Measurements from ENCODE around the gene IMPA2.
"Not testable (repeated sequence)": the region's sequence is repeated elsewhere in the genome, so short reads cannot be mapped to it uniquely, and the experiment has no call there.

IMPA2 gene

DNA sequence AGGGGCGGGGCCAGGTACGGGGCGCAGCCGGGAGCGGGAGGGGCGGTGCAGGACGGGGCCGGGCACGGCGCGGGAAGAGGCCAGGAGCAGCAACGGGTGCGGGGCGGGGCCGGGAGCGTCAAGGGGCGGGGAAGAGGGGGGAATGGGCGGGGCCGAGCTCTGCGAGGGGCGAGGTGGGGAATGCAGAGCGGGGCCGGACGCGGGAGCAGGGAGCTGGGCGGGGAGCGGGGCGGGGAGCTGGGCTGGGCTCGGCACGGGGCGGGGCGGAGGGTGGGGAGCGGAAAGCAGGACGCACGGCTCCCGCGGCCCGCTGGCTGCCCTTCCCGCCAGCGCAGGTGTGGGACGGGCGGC, at the start of gene IMPA2:
TSS of gene IMPA2 (plus strand) at position 316 of the 351 bp plus-strand sequence. CDS start 163 bp downstream, outside the sequence.
- DNase-seq = peak; percentile 90

DNA sequence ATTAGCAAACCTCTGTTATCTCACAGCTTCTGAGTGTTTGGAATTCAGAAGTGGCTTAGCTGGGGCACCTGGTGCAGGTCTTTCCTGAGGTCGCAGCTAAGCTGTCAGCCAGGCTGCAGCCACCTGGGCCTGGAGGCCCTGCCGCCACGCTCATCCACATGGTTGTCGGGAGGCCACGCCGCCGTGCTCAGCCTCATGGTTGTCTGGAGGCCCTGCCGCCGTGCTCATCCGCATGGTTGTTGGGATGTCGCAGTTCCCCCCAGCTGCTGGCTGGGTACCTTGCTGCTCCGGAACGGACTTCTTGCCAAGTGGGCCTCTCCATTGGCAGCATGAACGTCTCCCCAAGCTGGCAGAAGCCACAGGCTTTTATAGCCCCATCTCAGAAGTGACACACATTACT, 48.9 kb upstream of the IMPA2 start:
- DNase-seq = no peak

DNA sequence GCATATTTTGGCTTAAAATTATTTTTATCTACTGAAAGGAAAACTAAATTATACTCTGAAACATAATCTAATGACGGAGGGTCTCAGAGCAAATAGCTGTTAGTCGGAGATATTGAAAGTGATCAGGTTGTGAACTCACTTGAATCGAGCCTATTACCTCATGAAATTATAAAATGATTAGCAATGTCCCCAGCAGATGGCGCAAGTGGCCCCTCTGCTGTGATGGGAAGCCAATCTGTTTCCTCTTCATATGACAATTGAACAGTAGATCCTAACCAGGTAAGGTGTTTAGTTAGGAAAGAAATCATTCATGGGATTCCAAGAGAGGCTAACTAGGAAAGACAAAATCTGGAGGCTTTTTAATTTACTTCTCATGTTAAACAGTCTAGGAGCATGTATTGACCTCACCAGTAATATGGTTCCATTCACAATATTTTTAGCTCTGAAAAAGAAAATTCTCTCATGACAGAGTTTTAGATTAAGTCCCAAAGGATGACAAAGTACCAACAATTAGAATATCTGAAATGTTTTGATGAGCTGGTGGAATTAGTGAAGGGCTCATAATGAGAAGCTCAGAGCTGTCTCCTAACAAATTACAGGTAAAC, 43.3 kb upstream of the IMPA2 start:
- DNase-seq = no peak

DNA sequence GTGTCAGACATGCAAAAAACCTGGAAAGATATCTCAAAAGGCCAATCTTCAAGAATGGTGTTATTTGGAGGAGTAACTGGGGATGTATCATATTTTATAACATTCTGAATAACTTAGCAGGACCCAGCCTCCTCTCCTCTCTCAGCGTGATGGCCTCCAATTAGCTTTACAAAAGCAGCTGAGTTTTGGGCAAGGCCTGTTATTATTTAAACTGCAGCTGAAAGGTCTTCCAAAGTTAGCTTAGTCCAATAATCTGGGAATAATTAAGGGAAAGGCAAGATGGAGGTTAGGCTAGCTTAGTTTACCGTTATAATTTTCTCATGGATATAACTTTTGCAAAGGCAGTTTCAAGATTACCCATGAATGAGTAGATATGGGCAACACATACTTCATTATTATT, 40.4 kb upstream of the IMPA2 start:
- DNase-seq = no peak

DNA sequence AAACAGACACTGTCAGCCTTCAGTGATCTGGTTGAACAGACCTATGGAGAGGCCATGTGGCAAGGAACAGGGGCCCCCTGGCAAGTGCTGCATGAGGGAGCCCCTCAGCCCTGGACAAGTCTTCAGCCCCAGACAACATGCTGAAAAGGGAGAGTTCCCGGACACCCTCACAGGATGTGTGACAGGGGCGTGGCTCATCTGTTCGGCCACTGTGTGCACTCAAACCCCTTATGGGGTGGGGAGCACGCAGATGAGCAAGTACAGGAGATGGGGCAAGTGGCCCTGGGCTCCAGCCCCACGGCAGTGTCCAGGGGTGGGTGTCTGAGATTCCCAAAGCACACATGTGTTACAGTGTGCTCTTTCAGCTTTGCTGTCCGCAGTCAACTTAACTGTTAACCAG, 37.8 kb upstream of the IMPA2 start:
- no peak for DNase-seq

DNA sequence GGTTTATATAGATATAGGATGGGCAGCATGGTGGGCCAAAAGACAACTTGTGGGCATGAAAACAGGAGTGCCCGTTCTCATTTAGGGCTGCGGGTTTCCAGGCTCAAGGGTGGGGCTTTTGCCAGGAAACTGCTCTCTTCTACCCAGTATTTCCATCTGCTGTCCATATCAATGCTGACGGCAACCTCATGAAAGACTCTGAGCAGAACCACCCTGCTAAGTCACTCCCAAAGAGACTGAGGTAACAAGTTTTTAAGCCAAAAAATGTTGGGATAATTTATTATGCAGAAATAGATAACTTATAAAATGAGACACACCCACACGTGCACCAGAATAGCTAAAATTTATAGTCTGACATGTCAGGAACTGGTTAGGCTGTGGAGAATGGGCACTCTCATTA, 37.1 kb upstream of the IMPA2 start:
- no peak for DNase-seq

DNA sequence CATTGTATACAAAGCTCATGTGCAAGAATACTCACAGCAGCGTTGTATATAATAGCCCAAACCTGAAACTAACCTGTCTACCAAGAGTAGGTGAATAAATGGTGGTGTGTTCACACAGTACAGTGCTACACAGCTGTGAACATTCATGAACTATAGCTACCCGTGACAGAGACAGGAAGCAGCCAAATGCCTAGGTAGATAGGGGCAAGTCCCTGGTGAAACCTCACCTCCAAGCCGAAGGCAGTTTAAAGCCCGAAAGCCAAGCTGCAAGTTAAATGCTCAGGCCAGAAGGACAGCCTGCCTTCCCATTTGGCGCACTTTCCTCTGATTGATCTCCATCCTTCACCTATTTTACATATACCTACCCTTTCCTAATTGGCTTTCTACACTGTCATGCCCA, 36.5 kb upstream of the IMPA2 start:
- DNase-seq = no peak

DNA sequence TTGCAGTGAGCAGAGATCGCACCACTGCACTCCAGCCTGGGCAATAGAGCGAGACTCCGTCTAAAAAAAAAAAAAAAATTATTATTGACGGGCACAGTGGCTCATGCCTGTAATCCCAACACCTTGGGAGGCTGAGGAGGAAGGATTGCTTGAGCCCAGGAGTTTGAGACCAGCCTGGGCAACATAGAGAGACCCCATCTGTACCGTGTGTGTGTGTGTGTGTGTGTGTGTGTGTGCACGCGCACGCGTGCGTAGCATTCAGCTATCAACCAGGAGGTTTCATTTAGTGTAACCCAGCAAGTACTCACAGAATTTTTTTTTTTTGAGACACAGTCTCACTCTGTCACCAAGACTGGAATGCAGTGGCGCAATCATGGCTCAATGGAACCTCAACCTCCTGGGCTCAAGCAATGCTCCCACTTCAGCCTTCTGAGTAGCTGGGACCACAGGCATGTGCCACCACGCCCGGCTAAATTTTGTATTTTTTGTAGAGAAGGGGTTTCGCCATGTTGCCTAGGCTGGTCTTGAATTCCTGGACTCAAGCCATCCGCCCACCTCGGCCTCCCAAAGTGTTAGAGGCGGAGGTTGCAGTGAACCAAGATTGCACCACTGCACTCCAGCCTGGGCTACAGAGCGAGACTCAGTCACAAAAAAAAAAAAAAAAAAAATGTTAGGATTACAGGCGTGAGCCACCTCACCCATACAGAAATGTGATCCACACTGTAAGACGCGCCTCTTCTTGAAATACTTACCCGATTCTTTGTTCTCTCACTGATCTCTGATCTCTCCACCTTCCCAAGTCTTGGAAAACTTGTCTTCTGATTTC, 35.3 kb upstream of the IMPA2 start:
- not testable (repeated sequence) for DNase-seq

DNA sequence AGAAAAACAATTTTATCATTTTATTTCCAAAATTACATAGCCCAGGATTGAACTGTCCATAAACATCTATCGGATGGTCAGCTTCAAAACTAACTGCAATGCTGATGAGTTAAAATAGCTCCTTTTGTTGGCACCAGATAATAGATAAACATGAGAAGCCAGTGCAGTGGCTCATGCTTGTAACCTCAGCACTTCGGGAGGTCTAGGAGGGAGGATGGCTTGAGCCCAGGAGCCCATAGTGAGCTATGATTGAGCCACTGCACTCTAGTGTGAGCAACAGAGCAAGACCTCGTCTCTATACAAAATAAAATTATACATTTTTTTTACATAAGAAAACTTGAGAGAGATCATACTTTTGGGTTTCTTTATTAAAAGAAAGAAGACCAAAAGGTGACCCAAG, 34.6 kb upstream of the IMPA2 start:
- no peak for DNase-seq

DNA sequence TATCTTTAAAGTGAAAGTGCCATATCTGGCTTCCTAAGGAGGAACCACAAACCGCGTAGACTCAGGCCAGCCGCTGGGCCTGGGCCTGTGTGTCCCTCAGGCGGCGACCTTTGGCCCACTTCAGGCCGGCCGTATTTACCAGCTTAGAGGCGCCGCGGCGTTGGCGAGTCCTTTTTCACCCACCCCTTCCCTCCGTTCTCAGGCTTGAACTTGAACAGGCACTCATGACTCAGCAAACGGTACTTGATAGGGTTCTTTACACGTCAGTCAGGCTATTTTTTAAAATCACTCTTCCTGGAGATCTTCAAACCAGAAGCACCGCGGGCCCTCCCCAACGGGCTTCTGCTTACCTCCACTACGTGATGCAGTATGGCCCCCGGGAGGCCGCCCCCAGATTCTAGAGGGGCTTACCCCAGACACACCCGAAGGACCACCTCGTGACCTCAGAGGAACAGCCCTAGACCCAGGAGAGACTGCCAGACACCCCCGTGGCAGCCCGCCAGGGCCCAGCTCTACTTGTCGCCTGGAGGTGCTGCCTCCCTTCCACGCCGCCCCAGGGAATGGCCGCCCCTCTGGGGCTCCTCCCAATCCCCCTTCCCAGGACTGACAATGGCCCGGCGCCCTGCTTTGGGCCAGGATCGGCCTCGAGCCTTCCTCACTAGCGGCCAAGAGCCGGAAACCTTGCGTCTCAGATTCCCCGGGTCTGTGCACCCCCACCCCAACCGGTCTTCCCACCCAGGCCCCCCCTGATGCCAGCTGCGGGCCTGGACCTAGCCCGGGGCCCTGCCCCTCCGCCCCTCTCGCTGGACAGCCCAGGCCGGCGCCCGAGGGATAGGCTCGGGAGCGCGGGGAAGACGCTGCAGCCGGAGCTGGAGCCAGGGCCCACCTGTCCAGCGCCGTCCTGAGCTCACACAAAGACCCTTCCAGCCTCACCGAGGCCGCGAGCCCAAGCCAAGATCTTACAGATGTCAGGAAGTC, 33.8 kb upstream of the IMPA2 start:
- DNase-seq = peak; percentile 50

DNA sequence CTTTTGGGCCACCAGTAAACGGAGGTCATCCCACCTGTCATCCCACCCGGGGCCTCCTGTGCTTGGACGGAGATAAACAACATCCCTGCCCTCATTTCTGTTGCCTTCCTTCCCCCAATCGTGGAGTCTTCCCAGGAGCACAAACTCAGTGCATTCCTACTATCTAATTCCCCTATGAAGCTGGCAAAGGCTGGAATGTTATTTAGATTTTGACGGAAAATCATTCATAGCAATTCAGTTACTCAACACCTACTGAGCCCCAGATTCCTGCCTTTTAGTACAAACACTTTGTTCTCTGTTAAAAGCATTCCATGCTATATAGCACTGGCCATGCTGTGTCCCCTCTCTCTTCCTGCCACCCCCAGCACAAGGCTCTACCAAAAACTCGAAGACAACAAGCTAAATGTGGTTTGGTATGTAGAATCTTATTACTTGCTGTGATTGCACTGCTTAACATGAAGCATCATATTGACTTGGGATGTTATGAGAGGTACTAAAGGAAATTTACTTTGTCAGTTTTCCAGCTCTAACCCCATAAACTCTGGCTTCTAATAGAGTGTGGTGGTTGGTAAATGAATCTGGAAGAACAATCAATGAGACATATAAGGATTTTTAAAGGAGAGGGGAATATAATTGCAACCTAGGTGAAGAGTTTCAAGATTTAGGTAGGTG, 32.3 kb upstream of the IMPA2 start:
- no peak for DNase-seq

DNA sequence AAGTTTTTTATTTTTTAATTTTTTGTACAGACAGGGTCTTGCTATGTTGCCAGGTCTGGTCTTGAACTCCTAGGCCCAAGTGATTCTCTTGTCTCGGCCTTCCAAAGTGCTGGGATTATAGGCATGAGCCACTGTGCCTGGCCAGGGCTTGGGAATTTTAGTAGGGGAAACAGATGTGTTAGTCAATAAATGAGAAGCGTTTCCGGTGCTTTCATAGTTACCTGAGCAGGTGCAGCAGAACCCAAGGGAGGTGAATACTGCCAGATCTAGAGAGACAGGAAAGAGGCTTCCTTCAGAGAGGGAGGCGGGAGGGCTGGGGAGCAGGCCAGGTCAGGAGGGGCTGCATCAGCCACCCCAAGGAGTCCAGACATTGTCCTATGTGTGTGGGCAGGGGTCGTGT, 30.5 kb upstream of the IMPA2 start:
- no peak for DNase-seq

DNA sequence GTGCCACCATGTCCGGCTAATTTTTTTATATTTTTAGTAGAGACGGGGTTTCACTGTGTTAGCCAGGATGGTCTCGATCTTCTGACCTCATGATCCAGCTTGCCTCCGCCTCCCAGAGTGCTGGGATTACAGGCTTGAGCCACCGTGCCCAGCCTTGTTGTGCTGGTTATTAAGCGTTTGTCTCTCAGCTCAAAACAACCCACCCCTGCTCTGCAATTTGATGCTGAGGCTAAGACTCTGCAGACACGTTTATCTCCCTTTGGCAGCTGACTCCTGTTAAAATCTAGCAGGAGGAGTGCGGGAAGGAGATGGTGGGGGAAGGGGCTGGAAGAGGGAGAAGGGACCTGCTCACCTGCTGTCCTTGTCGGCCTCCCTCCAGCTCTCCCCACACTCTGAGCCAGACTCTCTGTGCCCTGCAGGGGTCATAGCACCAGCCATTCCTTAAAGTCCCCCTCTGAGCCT, 29.9 kb upstream of the IMPA2 start:
- no peak for DNase-seq

DNA sequence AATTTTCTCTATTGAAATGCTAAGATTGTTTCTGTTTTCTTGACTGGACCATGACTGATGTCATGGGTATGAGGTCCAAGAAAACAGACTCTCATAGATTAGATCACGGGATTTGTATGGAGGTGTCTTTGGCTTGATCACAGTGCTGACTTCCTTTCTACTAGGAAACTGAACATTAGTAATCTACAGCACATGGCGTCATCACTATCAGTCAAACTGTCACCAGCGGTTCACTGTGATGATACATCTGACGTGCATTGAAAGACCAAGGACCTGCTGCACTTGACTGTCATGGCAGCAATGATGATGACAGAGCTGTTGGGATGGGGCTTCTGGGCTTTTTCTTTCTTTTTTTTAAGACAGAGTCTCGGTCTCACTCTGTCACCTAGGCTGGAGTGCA, 28.2 kb upstream of the IMPA2 start:
- no peak for DNase-seq

DNA sequence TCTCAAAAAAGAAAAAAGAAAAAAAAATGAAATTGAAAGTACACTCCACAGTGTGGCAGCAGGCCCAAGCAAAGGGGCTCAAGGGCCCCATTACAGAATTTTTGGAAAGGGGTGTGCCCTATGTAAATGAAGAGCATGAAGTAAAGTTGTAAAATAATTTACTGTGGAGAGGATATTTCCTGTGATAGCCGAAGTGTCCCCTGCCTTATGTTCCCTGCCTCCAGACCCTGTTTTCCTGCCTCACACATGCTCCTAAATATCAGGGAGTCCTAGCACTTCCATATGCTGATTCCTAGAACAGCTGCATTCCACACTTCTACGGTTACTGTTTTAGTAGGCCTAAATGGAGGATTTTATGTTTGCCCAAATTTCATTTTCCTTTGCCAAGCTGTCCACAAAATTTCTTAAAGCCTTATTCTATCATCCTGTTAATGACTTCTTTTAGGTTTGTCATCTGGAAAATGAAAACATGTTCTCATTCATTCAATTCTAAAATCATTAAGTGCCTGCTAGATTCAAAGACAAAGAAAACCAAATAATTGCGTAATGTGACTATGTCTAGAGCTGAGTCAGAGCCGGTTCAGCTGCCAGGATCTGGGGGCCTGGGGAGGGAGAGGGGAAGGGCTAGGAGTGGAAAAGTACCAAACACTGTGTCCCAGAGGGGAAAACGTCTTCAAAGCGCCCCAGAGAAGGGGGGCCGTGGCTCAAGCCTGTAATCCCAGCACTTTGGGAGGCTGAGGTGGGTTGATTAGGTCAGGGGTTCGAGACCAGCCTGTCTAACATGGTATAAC, 25.9 kb upstream of the IMPA2 start:
- DNase-seq = peak; percentile 27

DNA sequence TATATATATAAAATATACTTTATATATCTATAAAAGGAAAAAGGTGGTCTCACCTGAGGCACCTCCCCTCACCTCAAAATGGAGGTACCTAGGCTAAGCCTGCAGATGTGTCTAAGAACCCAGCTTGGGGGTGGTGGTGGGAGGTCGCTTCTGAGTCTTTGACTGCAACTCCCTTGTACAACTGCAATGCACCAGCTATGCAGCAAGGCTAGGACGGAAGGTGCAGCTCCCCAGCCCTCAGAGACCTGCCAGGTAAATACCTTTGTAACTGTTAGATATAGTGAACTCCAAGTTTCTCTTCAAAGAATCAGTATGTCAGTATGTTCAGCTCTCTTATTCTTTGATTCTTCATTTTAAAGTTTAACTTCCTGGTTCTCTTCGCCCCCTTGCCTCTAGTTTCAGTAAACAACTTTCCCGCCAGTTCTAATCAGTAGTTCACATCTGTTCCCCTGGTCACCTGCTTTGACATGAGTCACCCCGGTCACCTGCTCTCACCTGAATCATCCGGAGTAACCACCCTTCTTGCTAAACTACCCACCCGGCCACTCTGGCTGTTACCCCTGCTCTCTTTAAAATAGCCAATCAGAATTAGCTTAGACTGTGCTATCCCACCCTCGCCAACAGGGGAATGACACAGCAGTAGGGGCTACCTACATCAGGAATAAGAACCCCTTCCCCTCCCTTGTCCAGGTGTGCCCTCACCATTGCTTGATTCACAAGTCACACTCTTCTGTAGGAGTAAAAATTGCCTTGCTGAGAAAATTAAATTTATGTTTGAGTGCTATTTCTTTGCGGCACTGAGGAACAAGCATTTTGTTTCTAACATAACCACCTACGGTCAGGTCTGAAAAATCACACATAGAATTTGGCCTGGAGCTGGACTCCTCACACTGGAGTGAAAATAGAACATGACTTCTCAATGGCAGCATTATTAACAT, 24.7 kb upstream of the IMPA2 start:
- DNase-seq = no peak

DNA sequence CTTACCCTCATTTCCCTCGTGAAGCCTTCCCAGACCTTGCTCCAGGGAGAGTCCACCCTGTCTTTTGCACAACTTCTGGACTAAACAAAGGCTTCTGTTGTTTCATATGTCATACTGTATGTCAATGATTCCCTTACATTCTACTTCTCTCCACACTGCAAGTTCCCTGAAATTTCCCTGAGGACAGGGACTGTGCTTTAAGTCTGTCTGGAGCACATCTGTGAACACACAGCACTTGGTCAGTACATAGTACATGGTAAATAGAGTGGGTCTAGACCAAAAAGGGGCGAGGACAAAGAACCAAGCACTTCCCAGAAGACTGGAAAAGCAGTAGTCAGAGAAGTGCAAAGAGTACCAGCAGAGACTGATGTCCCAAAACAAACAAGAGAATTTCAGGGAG, 23.7 kb upstream of the IMPA2 start:
- DNase-seq = no peak

DNA sequence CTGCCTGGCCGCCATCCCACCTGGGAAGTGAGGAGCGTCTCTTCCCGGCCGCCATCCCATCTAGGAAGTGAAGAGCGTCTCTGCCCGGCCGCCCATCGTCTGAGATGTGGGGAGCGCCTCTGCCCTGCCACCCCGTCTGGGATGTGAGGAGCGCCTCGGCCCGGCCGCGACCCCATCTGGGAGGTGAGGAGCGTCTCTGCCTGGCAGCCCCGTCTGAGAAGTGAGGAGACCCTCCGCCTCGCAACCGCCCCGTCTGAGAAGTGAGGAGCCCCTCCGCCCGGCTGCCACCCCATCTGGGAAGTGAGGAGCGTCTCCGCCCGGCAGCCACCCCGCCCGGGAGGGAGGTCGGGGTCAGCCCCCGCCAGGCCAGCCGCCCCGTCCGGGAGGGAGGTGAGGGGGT, 21.7 kb upstream of the IMPA2 start:
- DNase-seq = not testable (repeated sequence)

DNA sequence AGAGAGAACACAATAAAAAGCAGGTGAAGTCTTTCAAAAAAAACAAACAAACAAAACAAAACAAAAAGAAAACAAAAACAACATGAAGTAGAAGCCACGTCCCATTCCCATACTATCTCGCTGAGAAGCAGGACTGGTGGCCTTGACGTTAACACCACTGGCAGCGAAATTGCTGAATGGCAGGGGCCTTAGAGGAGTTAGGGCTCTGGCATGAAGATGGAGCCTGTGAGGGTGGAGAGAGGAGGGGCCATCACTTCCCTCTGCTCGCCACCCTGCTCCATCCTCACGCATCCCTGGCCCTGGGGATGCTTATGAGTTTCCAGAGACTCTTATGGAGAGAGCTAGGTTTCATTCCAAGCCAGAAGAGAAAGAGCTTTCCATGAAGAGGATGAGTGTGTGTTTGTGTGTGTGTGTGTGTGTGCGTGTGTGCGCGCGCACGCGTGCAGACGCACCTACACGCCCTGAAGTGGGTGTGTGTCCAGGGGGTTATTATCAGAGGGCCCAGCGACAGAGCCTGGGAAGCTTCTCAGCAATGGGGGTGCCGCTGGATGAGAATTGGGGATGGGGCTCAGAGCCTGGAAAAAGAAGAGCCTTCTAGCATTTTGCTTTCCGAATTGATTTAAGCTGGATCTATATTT, 20.4 kb upstream of the IMPA2 start:
- DNase-seq = no peak

DNA sequence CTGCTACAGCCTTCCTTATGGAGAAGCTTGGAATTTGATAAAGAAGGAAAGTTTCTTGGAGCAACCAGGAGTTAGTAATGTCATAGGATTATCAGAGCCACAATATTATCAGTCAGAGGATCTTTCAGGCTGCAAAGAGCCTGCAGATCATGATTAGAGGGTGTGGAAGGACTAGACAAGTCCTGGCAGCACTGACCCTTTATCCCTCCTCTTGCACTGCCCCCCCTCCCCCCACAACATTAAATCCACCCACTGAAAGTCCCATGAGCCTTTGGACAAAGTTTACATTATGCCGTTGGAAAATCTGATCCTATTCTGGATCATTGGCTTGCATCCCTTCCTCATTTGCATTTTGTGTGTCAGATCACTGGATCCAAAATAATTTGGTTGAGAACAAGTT, 18.7 kb upstream of the IMPA2 start:
- DNase-seq = no peak
